UCSD-AML1 (cell line): Measurements from ENCODE around the gene ERMARD.

ENCODE experiments used
- DNase-seq: peaks from one replicate; lab custom pipeline; 2025; ENCODE audit not compliant: unreplicated experiment; lab: John Stamatoyannopoulos, UW

ERMARD gene

GRCh38 chr6:169751242-169752073 lies at the start of gene ERMARD, which contains the start of gene DYNLT2:
ERMARD (plus strand) TSS chr6:169751622; CDS start chr6:169751658, 36 bp downstream.
DYNLT2 (minus strand) TSS chr6:169751572; CDS start chr6:169751458, 114 bp downstream.
- peak; percentile 95 for DNase-seq

GRCh38 chr6:169701954-169702839 lies 49.2 kb upstream of the ERMARD start, which contains the start of the genes C6orf120 and WDR27:
C6orf120 (plus strand) TSS chr6:169702126; CDS start chr6:169702460, 334 bp downstream.
WDR27 (minus strand) TSS chr6:169702029; CDS start chr6:169689005, 13,024 bp downstream.
- peak; percentile 99 for DNase-seq

- DNase-seq: no peak
Measured at GRCh38 chr6:169702840-169703246, 48.6 kb upstream of the ERMARD start.

- DNase-seq: no peak
Measured at GRCh38 chr6:169707772-169708171, 43.6 kb upstream of the ERMARD start.

GRCh38 chr6:169709293-169709692 lies 42.1 kb upstream of the ERMARD start:
- DNase-seq: no peak

GRCh38 chr6:169710009-169710408 lies 41.4 kb upstream of the ERMARD start:
- DNase-seq: no peak

- no peak for DNase-seq
Measured at GRCh38 chr6:169714178-169714577, 37.2 kb upstream of the ERMARD start.

- no peak for DNase-seq
Measured at GRCh38 chr6:169714595-169714994, 36.8 kb upstream of the ERMARD start.

- DNase-seq: no peak
Measured at GRCh38 chr6:169719117-169719516, 32.3 kb upstream of the ERMARD start.

GRCh38 chr6:169720207-169720855 lies 31.1 kb upstream of the ERMARD start:
- no peak for DNase-seq

GRCh38 chr6:169722362-169723199 lies 28.8 kb upstream of the ERMARD start:
- DNase-seq: peak; percentile 59

GRCh38 chr6:169723200-169723909 lies 28.1 kb upstream of the ERMARD start:
- peak; percentile 65 for DNase-seq

GRCh38 chr6:169723991-169724493 lies 27.4 kb upstream of the ERMARD start:
- peak; percentile 58 for DNase-seq

GRCh38 chr6:169724494-169725124 lies 26.8 kb upstream of the ERMARD start, which contains the start of gene PHF10:
PHF10 (minus strand) TSS chr6:169724500; CDS start chr6:169723931, 569 bp downstream.
- peak; percentile 58 for DNase-seq

- DNase-seq: no peak
Measured at GRCh38 chr6:169725125-169726048, 26.0 kb upstream of the ERMARD start.

- no peak for DNase-seq
Measured at GRCh38 chr6:169726049-169726400, 25.4 kb upstream of the ERMARD start.

- no peak for DNase-seq
Measured at GRCh38 chr6:169726963-169727362, 24.5 kb upstream of the ERMARD start.

- no peak for DNase-seq
Measured at GRCh38 chr6:169729961-169730360, 21.5 kb upstream of the ERMARD start.
